H1 (cell line): ENCODE measurements around the gene PLEKHN1.

ENCODE experiments used
- GABPA ChIP-seq: IDR thresholded peaks from 2 replicates; pipeline ENCODE4 v1.6.1; 2011; ENCODE audit warnings: mild to moderate bottlenecking, low read length, moderate library complexity, borderline replicate concordance; ENCODE audit not compliant: insufficient read depth
- JUN ChIP-seq: IDR thresholded peaks from 2 replicates; pipeline ENCODE4 v1.6.1; 2011; ENCODE audit warnings: low read depth, mild to moderate bottlenecking, improper control_type of control experiment, low read length
- KDM1A ChIP-seq: fragments of 200-600, 300-600 bp; sonication (generic); IDR thresholded peaks from 2 replicates; pipeline ENCODE4 v1.7.1; 2016; ENCODE audit warnings: mild to moderate bottlenecking, low read length, borderline replicate concordance
- POLR2A ChIP-seq, 2 experiments: IDR thresholded peaks; 1 replicate in 1 of 2; 2 replicates in 1 of 2; pipeline ENCODE4 v1.6.1; 2011; ENCODE audit warnings: low read depth in 2 of 2, low read length in 2 of 2, mild to moderate bottlenecking in 2 of 2; ENCODE audit errors: control extremely low read depth in 1 of 2
- POLR2AphosphoS5 ChIP-seq: IDR thresholded peaks from 2 replicates; pipeline ENCODE4 v1.6.1; 2011; ENCODE audit warnings: low read depth, low read length
- RNF2 ChIP-seq: fragments of 200-900, 300-1000 bp; sonication (generic); IDR thresholded peaks from 2 replicates; pipeline ENCODE4 v1.7.1; 2016; ENCODE audit warnings: borderline replicate concordance, low read depth, mild to moderate bottlenecking, antibody characterized with exemption, low read length; ENCODE audit not compliant: poor library complexity, severe bottlenecking; ENCODE audit errors: missing control alignments
- SIN3A ChIP-seq, 2 experiments: IDR thresholded peaks in 1 of 2; conservative IDR thresholded peaks in 1 of 2; 2 replicates each; pipeline ENCODE4 v1.6.1; 2011 to 2012; ENCODE audit warnings: low read length in 2 of 2, improper control_type of control experiment in 1 of 2, low read depth in 1 of 2, mild to moderate bottlenecking in 1 of 2
- TEAD4 ChIP-seq: IDR thresholded peaks from 2 replicates; pipeline ENCODE4 v1.6.1; 2012; ENCODE audit warnings: low read depth, low read length, inconsistent platforms, mixed read lengths
- TF ChIP-seq, protein P1 (sequence below), 3 experiments: IDR thresholded peaks; 1 replicate in 2 of 3; 2 replicates in 1 of 3; pipeline versions ENCODE4 v1.5.1 to v1.6.1; 2011; ENCODE audit warnings: low read length in 3 of 3, mild to moderate bottlenecking in 3 of 3, inconsistent platforms in 2 of 3, low read depth in 1 of 3, moderate library complexity in 1 of 3; ENCODE audit not compliant: insufficient read depth in 1 of 3; ENCODE audit errors: control extremely low read depth in 1 of 3
- TF ChIP-seq, protein P2 (sequence below): IDR thresholded peaks from 2 replicates; pipeline ENCODE4 v1.6.1; 2012; ENCODE audit warnings: inconsistent platforms

DNA sequence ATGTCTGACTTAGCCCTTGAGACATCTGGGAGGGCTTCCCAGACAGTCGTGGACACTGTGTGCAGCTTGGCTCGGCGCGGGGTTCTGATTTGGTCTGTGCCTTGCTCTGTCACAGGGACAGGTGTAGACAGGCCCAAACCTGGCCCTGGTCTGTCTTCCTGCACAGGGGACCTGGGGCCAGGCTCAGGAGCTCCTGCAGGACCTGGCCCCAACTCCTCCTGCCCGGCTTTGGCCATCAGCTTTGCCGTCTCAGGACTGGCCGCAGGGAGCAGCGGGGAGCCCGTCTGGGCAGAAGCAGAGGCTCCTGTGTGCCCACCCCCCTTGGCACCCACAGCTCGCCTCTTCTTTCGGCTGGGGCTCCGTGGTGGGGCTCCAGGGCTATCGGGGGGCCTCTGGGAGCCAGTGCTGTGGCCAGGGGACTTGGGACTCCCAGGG lies 13.9 kb downstream of the PLEKHN1 start:
- TF ChIP-seq, protein P1, sequence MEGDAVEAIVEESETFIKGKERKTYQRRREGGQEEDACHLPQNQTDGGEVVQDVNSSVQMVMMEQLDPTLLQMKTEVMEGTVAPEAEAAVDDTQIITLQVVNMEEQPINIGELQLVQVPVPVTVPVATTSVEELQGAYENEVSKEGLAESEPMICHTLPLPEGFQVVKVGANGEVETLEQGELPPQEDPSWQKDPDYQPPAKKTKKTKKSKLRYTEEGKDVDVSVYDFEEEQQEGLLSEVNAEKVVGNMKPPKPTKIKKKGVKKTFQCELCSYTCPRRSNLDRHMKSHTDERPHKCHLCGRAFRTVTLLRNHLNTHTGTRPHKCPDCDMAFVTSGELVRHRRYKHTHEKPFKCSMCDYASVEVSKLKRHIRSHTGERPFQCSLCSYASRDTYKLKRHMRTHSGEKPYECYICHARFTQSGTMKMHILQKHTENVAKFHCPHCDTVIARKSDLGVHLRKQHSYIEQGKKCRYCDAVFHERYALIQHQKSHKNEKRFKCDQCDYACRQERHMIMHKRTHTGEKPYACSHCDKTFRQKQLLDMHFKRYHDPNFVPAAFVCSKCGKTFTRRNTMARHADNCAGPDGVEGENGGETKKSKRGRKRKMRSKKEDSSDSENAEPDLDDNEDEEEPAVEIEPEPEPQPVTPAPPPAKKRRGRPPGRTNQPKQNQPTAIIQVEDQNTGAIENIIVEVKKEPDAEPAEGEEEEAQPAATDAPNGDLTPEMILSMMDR (IDR thresholded peaks at IDR 0.05; ENCODE audit: control extremely low read depth in 1 of 3, insufficient read depth in 1 of 3, low read depth in 1 of 3, low read length in 3 of 3): no peak
- TF ChIP-seq RNF2: no peak
- TF ChIP-seq JUN: no peak
- TF ChIP-seq POLR2A (IDR thresholded peaks at IDR 0.05; ENCODE audit: control extremely low read depth in 1 of 2, low read depth in 2 of 2, low read length in 2 of 2): no peak
- TF ChIP-seq POLR2AphosphoS5: no peak
- TF ChIP-seq TEAD4: no peak
- TF ChIP-seq, protein P2, sequence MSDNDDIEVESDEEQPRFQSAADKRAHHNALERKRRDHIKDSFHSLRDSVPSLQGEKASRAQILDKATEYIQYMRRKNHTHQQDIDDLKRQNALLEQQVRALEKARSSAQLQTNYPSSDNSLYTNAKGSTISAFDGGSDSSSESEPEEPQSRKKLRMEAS: no peak
- TF ChIP-seq GABPA: no peak
- TF ChIP-seq KDM1A: no peak
- TF ChIP-seq SIN3A (conservative IDR thresholded peaks at IDR 0.05 in 1 of 2, IDR thresholded peaks at IDR 0.05 in 1 of 2; ENCODE audit: low read depth in 1 of 2, low read length in 2 of 2): no peak
